Embryonic facial prominence (tissue), 1 donor: Measurements from ENCODE around the gene HOXA5.

Experiments used
- DNase-seq: peaks from one replicate; pipeline ENCODE4 v3.0.0-alpha.2; 2016; ENCODE audit errors: extremely low spot score

Gene HOXA5

DNA sequence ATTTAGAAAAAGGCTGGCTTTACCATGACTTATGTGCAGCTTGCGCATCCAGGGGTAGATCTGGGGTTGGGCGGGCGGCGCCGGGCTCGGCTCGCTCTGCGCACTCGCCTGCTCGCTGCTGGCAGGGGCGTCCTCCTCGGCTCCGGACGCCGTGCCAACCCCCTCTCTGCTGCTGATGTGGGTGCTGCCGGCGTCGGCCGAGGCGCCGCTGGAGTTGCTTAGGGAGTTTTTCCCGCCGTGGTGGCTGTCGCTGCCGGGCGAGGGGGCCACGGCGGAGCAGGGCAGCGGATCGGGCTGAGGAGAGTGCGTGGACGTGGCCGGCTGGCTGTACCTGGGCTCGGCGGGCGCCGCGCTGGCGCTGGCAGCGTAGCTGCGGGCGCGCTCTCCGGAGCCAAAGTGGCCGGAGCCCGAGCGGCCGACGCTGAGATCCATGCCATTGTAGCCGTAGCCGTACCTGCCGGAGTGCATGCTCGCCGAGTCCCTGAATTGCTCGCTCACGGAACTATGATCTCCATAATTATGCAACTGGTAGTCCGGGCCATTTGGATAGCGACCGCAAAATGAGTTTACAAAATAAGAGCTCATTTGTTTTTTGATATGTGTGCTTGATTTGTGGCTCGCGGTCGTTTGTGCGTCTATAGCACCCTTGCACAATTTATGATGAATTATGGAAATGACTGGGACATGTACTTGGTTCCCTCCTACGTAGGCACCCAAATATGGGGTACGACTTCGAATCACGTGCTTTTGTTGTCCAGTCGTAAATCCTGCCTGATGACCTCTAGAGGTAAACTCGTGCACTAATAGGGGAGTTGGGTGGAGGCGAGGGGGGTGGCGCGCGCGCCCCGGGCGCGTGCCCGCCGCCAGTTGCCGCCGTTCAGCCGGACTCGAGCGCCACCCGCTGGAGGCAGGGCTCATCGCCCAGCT is at the start of gene HOXA5:
Gene HOXA5, minus strand, starts transcription at position 659 of the 927 bp plus-strand sequence. Its CDS starts 74 bp downstream, at position 585.
- DNase-seq: no peak

DNA sequence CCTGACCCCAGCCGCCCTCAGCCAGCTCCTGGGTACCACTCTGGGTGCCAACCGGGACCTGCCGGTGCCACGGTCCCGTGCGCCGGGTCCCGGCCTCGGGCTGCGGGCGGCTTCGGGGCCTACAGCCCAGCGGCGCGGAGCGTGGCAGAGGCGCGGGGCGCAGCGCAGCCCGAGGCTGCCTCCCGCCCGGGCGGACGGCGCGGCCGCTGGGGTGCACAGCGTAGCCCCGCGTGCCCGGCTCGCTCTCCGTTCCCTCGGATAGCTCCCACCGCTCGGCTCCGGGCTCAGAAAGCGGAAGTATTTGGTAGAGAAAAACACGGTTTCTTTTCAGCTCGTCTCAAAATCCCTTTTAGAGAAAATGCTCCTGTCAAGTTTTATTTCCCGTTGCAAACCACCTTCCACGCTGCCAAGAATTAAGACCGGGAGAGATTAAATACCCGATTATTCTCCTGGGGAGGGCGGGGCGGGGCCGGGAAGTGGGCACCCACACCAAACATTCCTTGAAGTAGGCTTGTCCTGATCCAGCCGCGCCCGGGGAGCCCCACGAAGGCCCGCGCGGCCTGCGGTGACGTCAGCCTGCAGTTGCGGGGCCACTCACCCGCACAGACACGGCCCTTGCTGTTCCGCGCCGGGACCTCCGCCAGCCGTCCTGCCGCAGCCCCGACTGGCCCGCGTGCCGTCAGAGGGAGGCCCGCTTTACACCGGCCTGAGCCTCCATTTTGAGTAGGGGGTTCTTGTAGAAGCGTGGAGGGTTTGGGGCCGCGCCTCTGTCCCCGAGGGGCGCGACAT is 49.3 kb upstream of the HOXA5 start:
- DNase-seq: no peak

DNA sequence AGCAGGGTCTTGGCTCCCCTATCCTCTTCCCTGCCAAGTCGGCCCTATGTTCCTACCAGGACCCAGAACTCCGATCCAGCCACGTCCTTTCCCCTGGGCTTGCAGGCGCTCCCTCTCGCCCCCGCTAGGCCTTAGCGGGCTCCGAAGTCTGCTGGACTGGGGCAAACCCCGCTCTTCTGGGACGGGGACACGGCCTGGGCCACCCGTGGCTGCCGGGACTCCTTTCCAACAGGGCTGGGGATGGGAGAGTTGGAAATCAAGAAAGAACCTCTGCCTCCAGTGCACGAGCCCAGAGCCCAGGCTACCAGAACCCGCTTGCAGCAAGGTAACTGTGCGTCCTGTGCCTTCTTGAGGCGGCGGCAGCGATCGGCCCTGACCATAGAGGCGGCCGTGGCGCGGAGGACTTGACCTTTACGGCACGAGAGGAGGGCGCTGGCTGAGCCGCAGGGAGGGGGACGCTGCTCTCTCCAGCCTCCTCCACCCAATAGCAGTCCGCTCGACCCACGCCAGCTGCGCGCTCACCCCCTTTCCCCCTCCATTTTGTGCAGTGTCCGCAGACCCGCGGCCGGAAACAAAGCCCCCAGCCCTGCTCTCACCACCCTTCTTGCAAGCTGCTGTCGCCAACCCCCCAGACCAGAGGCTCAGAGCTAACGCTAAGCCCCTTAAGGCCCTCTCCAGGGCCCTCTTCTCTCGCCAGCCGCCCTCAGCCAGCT is 48.5 kb upstream of the HOXA5 start:
- DNase-seq: no peak

DNA sequence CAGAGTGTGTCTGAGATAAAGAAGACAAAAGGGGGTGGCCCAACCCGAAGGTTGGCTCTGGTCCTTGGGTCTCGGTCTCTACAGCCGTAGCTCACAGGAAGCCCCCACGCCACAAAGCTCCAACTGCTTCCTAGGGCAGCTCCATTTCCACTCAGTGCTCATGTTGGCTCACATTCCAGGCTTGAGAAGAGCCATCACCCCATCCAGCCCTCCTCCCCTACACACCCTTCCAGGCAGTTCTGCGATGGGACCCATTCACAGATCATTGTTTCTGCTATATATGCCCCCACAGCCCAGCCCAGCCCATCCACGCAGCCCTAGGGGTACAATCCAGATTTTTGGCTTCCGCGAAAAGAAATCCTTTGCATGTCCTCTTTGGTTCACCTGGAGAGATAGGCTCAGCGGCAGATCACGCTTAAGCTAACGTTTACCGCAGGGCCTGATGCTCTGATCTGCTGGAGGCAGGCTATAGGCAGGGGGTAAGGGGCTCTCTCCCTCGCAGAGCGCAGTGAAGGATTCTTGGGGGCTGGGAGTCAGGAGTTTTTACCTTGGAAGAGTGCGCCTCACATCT is 47.8 kb upstream of the HOXA5 start:
- DNase-seq: no peak

DNA sequence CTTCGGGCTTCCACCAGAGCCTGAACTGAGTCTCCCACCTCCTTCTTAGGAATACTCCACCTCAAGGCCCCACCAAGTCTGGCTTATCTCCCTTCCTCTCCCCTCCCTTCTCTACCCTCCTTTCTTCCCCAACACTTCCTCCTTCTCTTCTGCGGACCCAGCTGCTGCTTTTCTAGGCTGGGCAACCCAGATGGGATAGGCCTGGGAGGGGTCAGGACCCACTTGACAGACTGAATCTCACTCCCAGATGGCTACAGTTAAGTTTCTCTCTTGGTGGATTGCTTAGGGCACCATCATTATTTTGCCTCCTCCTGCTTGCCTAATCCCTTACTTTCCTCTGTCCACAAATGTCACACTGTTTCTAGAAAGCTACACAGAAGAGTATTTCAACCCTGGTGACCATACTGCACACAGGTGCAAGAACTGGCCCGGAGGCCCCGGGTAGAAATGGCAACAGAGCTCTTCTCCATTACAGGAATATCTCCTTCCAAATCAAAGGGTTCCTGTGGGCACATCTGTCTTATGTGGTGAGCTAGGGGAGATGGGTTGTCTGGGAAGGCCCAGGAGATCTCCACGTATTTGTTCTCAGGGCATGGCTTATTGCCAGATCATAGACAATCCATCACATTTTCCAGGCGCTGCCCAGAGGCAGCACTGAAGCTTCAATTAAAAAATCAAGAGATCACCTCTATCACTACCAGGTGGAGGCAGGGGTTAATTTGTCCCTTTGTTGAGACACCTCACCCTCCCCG is 46.7 kb upstream of the HOXA5 start:
- no peak for DNase-seq

DNA sequence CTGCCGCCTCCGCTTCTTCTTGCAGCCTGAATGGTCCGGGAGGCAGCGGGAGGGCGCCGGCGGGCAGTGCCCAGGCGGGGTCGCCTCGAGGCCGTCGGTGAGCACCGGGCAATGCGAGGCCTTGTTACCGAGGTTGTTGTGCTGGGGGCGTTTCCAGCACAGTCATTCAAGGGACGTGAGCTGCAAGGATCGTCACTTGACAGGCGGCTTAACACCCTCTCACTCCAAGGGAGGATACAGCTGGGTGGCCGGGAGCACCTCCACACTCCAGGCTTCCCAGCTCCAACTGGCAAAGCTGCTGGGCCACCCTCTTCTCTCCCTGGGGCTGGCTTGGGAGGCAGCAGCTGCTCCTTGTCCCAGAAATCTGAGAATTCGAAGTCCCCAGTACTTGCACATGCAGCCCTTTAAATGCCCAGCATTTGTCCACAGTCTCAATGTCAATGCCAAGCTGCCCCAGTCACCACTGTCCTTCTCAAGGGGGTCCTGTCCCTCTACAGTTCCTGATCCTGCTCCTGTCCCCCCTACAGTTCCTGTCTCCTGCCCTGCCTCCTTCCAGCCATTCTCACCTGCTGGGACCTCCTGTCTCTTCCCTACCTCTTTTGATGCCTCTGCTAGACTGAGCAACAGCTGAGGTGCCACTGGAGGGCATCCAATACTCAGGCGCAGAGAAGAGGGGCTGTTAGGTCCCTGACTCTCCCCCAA is 46.0 kb upstream of the HOXA5 start:
- no peak for DNase-seq

DNA sequence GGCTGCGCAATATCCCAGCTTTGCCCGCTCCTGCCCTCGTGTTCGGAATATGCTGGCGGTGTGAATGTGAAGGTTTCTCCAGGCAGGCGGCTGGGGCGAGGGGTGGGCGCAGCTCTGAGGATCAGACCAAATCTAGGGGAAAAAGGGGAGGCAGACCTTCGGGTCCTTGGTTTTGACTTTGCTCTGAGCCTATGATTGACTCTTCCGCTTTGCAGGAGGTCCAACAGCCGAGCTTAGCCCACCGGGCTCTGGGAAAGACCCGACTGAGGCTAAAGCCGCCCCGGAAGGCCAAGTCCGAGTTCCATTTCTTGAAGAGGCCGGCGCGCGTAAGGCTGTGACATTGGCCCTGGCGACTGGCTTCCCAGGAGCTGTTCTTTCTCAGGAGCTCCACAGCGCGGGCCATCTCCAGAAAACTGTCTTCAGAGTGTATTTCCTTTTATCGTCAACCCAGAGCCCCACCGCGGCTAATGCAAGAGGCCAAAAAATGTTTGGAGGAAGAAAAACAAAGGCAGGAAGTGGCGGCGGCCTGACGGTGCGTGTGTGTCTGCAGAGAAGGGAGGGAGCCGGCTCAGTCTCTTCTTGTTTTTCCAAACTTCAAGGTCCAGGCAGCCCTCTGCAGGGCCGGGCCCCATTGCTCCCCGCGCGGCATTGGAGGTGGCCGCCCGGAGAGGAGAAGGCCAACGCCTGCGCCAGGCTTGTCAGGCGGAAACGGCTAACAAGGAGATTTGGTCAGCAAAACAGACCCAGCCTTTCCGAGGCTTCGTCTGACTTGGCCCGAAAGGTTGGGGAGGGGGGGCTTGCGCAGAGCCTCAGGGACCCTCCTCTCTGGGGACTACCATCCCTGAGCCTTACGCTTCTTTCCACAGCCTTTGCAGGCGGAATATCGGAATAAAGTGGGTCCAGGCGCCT is 45.2 kb upstream of the HOXA5 start:
- no peak for DNase-seq

DNA sequence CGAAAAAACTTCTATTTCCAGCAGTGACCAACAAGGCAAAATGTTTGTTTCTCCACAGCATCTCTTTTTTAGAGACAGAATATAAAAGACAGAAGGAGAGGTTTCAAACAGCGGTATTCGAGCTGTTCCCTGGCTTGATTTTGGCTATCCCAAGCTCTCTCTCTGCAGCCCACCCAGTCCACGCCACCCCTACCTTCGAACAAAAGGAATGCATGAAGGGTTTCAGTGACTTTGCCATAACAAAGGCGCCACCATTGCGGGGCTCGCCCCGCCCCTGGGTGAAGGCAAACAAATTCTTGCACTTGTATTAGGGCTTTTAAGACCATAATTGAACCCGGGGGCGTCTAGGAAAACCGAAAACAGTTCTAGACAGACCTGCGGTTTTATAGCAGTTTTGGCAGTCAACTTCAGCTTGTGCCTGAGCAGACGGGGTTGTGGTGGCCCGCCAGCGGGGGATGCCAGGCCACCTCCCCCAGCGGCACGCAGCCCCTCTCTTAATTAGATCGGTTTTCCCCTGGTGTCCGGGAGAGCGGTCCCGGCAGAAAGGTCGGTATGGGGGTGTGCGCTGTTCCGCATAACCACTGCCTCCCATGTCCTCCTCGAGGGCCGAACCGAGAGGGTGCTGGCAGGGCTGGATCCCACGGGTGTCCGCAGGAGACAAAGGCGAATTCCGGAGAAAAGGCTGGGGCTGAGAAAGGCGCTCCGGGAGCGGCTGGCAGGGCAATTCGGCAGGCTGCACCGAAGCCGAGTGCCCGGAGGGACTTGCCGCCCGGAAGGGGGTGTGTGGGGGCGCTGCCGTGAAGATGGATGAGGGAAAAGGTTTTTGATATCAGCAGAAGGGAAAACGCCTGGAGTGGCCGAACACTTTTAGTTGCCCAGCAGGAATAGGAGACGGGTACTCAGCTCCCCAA is 44.2 kb upstream of the HOXA5 start:
- no peak for DNase-seq

DNA sequence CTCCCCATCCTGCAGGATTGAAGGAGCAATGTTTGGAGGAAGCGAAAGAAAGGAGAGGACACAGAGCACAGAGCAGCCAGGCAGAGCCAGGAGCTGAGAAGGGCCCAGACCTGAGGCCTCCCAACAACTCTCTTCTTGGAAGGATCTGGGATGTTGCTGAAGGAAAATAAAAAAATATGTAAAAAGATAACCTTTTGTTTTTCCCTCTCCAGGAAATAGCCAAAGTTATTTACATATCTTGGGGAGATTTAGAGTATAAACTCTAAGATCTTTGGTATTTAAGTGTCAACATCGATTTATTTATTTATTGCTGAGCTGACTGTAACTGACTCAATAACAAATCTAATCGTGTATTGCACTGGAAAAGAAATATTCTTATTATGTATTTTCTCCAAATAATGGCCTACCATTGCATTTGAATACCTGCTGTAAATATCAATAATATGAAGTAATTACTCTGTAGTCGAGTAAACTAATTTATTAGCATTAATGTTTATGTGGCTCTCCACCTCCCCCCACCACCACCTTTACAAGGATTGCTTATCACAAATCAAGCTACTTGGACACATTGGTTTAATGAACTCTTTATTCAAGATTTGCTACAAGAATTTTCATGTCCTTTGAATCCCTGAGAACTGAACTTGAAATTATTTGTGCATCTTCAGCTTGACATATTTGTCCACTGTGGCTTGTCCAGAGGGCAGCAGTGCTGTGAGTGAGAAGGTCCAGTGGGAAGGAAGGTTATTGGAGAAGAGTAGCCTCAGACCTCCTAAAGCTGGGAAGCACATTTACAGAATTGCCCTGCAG is 43.4 kb upstream of the HOXA5 start:
- no peak for DNase-seq

DNA sequence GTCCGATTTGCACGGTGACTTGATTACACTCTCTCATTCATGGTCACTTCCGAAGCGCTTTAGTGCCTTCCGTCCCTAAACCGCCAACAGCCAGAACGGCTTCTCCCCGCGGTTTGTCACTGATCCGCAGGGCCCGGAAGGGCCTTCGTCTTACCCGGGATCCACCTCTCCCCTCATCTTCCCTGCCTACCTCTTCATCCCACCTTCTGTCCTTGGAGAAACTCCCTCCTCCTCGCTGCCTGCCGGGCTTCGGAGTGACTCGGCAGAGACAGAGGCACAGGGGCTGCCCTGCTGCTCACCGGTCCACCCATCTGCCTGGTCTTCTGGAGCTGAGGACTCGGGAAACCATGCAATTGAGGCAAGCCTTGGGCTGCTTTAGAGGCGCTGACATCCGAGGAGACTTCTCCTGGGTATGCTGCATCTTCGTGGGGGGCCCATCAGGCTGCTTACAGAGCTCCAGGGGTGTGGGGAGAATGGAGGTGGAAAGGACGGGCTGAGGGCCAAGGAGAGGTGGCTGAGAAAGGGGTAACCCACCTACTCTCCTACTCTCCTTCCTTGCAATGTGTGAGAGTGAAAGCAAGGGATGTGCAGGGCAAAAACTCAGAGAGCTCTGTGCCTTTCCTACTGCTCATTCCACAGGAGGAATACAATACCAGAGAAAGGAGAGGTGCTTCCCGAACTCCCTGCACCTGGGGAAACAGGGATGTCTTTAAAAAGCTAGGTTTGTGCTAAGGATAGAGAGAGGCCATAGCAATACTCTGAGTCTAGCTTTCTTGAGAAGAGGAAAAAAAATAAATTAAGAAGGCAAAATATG is 42.6 kb upstream of the HOXA5 start:
- DNase-seq: no peak

DNA sequence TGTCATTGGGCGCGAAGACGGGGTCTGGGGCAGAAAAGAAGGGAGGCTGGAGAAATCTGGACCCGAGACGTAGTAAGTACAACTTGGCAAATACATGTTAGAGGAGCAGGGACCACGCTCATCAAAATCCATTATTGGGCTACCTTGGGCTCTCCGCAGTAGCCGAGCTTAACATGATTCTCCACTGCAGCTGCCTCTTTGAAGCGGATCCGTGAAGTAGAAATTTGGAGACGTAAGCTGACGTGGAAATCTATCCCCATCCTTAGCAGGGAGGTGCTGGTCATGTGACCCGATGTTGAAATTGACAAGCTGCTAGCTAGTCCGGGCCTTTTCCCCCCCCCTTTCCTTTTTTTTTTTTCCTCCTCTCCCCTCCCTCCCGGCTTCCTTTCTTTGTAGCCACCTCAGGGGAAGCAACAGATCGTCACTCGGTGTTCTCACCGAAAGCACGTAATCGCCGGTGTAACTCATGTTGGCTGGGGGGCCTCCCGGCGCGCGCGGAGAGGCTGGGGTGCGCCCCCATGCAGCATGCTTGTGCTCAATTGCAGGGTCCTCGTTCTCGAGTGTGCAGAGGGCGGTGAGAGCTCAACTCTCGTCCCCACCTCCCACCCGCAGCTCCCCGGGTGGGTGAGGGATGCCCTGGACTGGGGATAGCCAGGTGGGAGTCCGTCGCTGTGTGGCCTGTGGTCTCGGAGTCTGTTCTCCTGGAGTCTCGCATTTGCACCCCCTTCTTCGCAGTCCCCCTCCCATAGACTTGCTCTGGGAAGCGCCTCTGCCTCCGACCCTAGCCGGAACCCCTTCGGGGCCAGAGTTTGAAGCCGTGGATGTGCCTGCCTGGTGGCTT is 41.8 kb upstream of the HOXA5 start, which contains the start of gene HOXA11:
Gene HOXA11, minus strand, starts transcription at position 220 of the 841 bp plus-strand sequence. Its CDS starts 88 bp downstream, at position 132.
- no peak for DNase-seq

DNA sequence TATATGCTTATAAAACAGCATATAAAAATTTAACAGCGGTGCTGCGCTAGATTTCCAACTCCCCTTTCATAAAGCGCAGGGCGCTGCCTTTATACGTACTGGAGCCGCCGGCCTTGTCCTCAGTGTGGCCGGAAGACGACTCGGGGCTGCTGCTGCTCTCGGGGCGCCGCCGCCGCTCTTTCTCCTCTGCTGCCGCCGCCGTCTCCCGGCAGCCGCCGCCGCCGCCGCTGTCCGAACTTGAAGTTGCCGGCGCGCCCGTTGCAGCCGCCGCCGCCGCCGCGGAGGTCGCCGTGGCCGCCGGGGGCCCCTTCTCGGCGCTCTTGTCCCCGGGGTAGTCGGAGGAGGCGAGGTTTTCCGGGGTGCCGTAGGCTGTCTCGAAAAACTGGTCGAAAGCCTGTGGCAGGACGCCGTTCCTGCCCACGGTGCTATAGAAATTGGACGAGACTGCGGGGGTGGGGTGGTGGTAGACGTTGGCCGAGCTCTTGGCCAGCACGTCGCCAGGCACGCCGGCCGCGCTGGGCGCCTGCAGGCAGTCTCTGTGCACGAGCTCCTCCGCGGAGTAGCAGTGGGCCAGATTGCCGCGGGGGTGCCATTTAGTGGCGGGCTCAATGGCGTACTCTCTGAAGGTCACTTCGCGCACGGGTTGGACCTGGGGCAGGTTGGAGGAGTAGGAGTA is 41.0 kb upstream of the HOXA5 start:
- no peak for DNase-seq

DNA sequence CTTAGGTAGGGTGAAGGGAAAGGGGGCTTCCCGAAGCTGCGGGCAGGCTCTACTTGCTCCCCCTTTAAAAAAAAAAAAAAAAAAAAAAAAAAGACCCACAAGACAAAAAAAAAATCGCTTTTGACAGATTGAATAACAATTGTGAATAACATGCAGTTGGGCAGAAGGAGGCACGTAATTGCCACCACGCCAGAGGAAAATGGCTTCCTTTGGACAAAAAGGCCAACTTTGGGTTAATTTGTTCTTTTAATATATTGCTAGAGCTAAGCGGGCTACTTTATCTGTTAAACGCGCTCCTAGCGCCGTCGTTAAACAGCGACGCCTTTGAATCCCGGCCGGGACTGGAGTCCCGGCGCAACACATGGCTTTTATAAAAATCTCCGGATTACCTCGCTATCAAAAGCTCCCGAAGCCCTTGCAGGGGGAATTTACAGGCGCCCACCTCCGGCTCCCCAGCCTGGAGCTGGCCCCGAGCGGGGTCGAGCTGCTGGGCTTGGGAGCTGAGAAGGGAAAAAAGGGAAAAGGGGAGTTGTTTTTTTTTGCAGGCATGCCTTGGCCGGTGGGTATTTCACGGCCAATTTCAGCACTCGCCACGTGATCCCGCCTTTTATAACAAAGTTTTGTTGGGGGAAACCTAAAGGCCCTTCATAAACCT is 40.3 kb upstream of the HOXA5 start:
- no peak for DNase-seq
